ENCODE measurements around the gene TSKS. TPM values are rescaled to one million over a fixed set of nuclear protein-coding genes. Genes with fewer than 3 reads are reported as not detected.

Gene TSKS
- total RNA-seq, 1 experiment from 2014 or later = 0.76 TPM

- no peak for TF ChIP-seq SIN3A (IDR thresholded peaks at IDR 0.05; ENCODE audit: low read depth)
- TF ChIP-seq EZH2phosphoT487 (IDR thresholded peaks at IDR 0.05; ENCODE audit: borderline replicate concordance) = no peak
Observed at GRCh38 chr19:49792829-49793560, 29.9 kb upstream of the TSKS start (continued).

- intact Hi-C loops (cut with micrococcal nuclease) = no loop called here
- Histone ChIP-seq H3K9me2 (ENCODE audit: insufficient read depth) (no peaks in the 10 kb centered on the region), H3K4me1 (ENCODE audit: control insufficient read depth in 1 of 2, insufficient read depth in 2 of 2, low read length in 2 of 2) (peaks cover 3 to 16% of the 10 kb centered on the region in 2 experiments), H3K27me3 (ENCODE audit: insufficient read depth, low read length) (no peaks in the 10 kb centered on the region), H2AFZ (ENCODE audit: low read depth, low read length, poor library complexity, severe bottlenecking) (no peak overlapping the region), H3K4me2 (ENCODE audit: low read length) (no peak overlapping the region), H3K36me3 (ENCODE audit: control insufficient read depth in 1 of 2, insufficient read depth in 2 of 2, low read length in 2 of 2) (peaks cover 12 to 24% of the 10 kb centered on the region in 2 experiments; a peak in 3 of 4 replicates), H4K20me1 (ENCODE audit: insufficient read depth) (no peaks in the 10 kb centered on the region), H3K9me3 (ENCODE audit: control insufficient read depth in 1 of 2, insufficient read depth in 1 of 2, low read depth in 1 of 2, low read length in 2 of 2) (no peaks in the 10 kb centered on the region), H3K27ac (ENCODE audit: low read depth, low read length) (no peak overlapping the region), H3K9ac (ENCODE audit: low read length) (no peak overlapping the region), H3K4me3 (replicated peaks in 1 of 2; ENCODE audit: low read depth in 1 of 2, low read length in 2 of 2) (no peak overlapping the region), H3K79me2 (ENCODE audit: insufficient read depth, low read length) (no peaks in the 10 kb centered on the region)
- TF ChIP-seq FOSL1 (IDR thresholded peaks at IDR 0.05; ENCODE audit: low read depth) (no peak), CBX3 (IDR thresholded peaks at IDR 0.05; ENCODE audit: low read depth) (no peak), EZH2 (IDR thresholded peaks at IDR 0.05) (no peak), YY1 (IDR thresholded peaks at IDR 0.05; ENCODE audit: extremely low read depth, insufficient replicate concordance, low read depth, low read length) (no peak), POLR2AphosphoS5 (IDR thresholded peaks at IDR 0.05; ENCODE audit: low read depth, low read length) (no peak), EZH2phosphoT487 (IDR thresholded peaks at IDR 0.05; ENCODE audit: borderline replicate concordance) (no peak), ZFX (IDR thresholded peaks at IDR 0.05) (no peak), RAD21 (IDR thresholded peaks at IDR 0.05; ENCODE audit: low read depth) (no peak), ZBTB33 (IDR thresholded peaks at IDR 0.05; ENCODE audit: extremely low read depth, insufficient replicate concordance, low read length) (no peak), JUND (IDR thresholded peaks at IDR 0.05) (no peak), EGR1 (IDR thresholded peaks at IDR 0.05; ENCODE audit: low read depth) (no peak)
- TF ChIP-seq, protein P1, sequence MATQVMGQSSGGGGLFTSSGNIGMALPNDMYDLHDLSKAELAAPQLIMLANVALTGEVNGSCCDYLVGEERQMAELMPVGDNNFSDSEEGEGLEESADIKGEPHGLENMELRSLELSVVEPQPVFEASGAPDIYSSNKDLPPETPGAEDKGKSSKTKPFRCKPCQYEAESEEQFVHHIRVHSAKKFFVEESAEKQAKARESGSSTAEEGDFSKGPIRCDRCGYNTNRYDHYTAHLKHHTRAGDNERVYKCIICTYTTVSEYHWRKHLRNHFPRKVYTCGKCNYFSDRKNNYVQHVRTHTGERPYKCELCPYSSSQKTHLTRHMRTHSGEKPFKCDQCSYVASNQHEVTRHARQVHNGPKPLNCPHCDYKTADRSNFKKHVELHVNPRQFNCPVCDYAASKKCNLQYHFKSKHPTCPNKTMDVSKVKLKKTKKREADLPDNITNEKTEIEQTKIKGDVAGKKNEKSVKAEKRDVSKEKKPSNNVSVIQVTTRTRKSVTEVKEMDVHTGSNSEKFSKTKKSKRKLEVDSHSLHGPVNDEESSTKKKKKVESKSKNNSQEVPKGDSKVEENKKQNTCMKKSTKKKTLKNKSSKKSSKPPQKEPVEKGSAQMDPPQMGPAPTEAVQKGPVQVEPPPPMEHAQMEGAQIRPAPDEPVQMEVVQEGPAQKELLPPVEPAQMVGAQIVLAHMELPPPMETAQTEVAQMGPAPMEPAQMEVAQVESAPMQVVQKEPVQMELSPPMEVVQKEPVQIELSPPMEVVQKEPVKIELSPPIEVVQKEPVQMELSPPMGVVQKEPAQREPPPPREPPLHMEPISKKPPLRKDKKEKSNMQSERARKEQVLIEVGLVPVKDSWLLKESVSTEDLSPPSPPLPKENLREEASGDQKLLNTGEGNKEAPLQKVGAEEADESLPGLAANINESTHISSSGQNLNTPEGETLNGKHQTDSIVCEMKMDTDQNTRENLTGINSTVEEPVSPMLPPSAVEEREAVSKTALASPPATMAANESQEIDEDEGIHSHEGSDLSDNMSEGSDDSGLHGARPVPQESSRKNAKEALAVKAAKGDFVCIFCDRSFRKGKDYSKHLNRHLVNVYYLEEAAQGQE (IDR thresholded peaks at IDR 0.05; ENCODE audit: low read depth) = no peak
- TF ChIP-seq, protein P2, sequence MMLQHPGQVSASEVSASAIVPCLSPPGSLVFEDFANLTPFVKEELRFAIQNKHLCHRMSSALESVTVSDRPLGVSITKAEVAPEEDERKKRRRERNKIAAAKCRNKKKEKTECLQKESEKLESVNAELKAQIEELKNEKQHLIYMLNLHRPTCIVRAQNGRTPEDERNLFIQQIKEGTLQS (IDR thresholded peaks at IDR 0.05) = no peak
- POLR2A ChIA-PET = no interaction called here
- DNase-seq (ENCODE audit: low read depth, low spot score) (no peak), ATAC-seq (no peak)
- CTCF ChIA-PET = no interaction called here
- RAD21 ChIA-PET (ENCODE audit: low non-redundant PET in 1 of 2, low total read pairs in 2 of 2, uncharacterized antibody in 2 of 2, unreplicated experiment in 2 of 2) = no interaction called here
- BruUV-seq (replicated peaks) = no TSS peak
Observed at GRCh38 chr19:49791776-49792445, 28.8 kb upstream of the TSKS start.
